ENCODE data around the gene INHBC.

Gene INHBC

GRCh38 chr12:57454566-57455373 is 20.2 kb downstream of the INHBC start, which contains the start of gene INHBE:
TSS of gene INHBE (plus strand) at chr12:57455307. CDS start at chr12:57455537, 230 bp downstream.
- no peak for DNase-seq

DNA sequence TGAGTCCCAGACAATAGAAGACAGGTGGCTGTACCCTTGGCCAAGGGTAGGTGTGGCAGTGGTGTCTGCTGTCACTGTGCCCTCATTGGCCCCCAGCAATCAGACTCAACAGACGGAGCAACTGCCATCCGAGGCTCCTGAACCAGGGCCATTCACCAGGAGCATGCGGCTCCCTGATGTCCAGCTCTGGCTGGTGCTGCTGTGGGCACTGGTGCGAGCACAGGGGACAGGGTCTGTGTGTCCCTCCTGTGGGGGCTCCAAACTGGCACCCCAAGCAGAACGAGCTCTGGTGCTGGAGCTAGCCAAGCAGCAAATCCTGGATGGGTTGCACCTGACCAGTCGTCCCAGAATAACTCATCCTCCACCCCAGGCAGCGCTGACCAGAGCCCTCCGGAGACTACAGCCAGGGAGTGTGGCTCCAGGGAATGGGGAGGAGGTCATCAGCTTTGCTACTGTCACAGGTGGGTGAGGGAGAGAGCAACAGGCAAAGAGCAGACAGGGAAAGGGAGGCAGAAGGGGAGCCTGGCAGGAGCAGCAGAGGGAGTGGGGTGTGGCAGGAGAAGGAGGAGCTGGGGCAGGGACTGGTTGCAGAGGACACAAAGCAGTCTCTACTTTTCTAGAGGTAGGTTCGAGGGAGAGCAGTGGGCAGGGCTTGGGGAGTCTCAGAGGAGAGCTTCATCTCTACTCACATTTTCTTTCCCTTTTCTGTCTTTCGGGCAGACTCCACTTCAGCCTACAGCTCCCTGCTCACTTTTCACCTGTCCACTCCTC is 21.0 kb downstream of the INHBC start:
- DNase-seq = no peak

DNA sequence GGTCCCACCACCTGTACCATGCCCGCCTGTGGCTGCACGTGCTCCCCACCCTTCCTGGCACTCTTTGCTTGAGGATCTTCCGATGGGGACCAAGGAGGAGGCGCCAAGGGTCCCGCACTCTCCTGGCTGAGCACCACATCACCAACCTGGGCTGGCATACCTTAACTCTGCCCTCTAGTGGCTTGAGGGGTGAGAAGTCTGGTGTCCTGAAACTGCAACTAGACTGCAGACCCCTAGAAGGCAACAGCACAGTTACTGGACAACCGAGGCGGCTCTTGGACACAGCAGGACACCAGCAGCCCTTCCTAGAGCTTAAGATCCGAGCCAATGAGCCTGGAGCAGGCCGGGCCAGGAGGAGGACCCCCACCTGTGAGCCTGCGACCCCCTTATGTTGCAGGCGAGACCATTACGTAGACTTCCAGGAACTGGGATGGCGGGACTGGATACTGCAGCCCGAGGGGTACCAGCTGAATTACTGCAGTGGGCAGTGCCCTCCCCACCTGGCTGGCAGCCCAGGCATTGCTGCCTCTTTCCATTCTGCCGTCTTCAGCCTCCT is 21.6 kb downstream of the INHBC start:
- peak; percentile 46 to 63 for DNase-seq

DNA sequence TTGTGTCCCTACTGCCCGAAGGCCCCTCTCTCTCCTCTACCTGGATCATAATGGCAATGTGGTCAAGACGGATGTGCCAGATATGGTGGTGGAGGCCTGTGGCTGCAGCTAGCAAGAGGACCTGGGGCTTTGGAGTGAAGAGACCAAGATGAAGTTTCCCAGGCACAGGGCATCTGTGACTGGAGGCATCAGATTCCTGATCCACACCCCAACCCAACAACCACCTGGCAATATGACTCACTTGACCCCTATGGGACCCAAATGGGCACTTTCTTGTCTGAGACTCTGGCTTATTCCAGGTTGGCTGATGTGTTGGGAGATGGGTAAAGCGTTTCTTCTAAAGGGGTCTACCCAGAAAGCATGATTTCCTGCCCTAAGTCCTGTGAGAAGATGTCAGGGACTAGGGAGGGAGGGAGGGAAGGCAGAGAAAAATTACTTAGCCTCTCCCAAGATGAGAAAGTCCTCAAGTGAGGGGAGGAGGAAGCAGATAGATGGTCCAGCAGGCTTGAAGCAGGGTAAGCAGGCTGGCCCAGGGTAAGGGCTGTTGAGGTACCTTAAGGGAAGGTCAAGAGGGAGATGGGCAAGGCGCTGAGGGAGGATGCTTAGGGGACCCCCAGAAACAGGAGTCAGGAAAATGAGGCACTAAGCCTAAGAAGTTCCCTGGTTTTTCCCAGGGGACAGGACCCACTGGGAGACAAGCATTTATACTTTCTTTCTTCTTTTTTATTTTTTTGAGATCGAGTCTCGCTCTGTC is 22.3 kb downstream of the INHBC start:
- no peak for DNase-seq

GRCh38 chr12:57458665-57459054 is 24.1 kb downstream of the INHBC start:
- no peak for DNase-seq

- DNase-seq = peak; percentile 97 to 98
Measured at GRCh38 chr12:57459055-57459749, 24.6 kb downstream of the INHBC start.

DNA sequence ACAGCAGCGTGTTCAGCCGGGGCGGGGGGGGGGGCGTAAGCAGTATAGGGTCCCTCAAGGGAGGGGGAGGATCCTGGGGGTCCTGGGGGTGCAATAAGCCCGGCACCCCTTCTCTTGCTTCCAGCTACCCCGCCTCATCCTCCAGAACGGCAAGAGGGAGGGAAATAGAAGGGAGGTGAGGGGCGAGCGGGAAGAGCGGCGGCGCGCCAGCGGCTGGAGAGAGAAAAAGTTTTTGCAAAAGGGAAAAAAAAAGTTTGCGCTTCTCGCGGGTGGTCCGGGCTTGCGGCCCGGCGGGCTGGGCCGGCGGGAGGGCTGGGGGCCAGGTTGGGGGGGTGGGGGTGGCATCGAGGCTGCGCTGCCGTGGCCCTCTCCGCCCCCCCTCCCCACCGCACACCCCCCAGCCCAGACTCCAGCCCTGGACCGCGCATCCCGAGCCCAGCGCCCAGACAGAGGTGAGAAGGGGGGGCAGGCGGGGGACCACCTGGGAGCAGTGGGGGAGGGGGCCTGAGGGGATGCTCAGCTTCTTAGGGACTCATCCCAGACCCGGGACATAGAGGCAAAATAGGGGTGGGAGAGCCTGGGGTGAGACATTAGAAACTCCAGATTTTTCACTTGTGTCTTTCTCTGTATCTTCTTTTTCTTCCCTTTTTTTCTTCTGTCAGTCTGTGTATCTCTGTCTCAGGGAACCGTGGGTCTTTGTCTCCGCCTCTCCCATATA is 25.3 kb downstream of the INHBC start, which contains the start of gene GLI1:
Gene GLI1 (plus strand): TSS at position 36 of the 718 bp plus-strand sequence. CDS start 3,907 bp downstream, outside the sequence.
- peak; percentile 46 to 67 for DNase-seq

DNA sequence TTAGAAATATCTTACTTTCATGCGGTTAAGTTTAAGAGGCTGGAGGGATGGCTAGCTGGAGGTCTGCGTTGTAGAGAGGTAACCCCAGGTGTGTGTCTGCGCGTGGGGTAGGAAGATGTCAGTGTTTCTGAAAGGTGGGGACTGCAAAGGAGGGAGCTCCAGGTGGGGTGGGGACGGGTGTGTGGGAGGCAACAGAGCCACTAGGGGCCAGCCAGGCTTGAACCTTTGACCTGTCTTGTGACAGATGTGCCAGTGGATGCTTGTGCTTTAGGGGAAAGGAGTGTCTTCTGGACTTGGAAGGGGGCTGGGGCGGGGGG is 25.8 kb downstream of the INHBC start:
- no peak for DNase-seq

DNA sequence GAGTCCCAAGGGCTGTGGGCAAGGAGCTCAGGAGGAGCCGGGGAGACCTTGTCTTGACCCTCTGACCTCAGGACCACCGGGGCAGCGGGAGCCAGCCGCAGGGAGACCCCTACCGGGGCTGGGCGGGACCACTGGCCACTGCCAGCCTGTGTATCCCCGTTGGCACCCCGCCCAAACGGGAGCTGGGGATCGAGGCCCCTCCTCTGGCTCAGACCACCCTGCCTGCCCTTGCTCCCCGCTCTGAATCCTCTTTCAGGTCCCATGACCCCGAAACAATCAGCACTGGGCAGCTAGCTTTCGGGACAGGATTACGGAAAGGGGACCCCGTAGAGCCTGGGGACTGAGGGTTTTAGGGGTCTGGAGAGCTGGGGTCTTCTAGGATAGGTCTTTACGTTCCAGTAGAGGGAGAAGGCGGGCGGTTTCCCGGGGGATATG is 26.3 kb downstream of the INHBC start:
- DNase-seq = no peak

DNA sequence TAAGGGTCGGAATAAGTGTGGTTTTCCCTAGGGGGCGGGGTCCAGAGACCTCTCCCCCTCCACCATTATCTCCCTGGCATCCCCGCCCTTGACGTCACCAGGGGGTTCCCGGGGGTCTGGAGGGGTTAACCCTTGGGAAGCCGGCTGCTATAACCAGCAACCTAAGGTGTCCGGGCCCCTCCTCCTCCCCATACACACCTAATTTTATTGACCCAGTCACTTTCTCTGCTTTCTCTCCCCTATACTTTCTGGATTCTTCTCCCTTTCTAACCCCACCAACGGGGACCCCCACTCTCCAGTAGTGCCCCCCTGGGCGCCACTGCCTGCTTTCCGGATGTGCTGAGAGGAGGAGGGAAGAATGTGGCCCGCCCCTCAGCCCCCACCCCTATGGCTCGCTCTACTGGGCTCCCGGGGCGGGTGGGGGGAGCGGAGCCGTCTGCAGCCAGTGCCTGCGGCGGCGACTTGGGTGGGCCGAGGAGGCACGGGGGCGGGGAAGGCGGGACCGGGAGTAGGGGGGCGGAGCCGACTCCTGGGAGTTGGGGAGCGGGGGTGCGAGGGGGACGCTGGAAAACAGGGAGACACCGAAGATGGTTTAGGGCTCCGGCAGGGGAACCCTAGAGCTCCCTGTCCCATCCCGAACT is 26.8 kb downstream of the INHBC start:
- DNase-seq = no peak

GRCh38 chr12:57461917-57462250 is 27.3 kb downstream of the INHBC start:
- no peak for DNase-seq

GRCh38 chr12:57462251-57462911 is 27.8 kb downstream of the INHBC start:
- peak; percentile 76 to 78 for DNase-seq

DNA sequence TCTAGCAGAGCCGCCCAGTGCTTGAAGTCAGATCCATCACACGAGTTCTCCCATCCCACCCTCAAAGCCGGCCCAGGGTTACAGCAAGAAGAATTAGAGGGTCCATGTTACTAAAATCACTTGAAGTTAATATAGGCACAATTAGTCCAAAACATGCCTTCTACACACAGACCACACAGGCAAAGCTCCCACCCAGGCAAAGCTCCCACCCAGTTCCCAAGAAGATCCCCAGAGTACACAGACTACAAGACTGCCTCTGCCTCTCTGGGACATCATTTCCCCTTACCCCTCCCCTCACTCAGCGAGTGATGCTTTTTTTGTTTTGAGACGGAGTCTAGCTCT is 28.3 kb downstream of the INHBC start:
- no peak for DNase-seq

DNA sequence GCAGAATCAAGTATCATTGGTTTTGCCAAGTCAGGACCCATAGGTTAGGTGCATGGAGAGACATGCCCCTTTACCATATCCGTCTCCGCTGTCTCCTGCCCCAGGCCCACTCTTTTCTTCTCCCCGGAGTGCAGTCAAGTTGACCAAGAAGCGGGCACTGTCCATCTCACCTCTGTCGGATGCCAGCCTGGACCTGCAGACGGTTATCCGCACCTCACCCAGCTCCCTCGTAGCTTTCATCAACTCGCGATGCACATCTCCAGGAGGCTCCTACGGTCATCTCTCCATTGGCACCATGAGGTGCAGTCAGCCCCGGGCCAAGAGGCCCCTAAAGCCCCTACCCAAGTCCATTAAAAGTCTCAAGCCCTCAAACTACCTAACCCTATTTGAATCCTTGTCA is 30.0 kb downstream of the INHBC start:
- no peak for DNase-seq

- DNase-seq = no peak
Measured at GRCh38 chr12:57465030-57465746, 30.6 kb downstream of the INHBC start.

DNA sequence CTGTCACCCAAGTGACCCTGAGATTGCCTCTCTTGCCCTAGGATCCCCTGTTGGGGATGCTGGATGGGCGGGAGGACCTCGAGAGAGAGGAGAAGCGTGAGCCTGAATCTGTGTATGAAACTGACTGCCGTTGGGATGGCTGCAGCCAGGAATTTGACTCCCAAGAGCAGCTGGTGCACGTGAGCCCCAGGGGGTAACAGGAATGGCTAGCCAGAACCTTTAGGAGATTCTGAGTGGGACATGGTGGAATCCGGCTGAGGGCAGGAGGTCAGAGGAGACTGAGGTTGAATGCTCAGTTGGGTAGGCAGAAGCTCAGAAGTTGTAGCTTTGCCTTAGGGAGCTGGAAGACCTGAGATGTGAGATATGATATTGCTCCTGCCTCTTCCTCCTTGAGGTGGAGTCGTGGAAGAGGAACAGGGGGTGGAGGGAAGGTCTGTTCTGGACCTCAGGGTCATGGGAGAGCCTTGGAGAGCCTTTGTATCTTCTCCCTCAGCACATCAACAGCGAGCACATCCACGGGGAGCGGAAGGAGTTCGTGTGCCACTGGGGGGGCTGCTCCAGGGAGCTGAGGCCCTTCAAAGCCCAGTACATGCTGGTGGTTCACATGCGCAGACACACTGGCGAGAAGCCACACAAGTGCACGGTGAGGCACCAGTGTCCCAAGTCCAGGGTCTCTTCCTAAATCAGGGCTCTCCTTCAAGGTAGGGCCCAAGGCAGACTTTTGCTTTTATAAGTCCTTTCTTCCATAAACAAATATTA is 31.3 kb downstream of the INHBC start:
- DNase-seq = no peak

GRCh38 chr12:57467212-57467874 is 32.8 kb downstream of the INHBC start:
- DNase-seq = no peak

DNA sequence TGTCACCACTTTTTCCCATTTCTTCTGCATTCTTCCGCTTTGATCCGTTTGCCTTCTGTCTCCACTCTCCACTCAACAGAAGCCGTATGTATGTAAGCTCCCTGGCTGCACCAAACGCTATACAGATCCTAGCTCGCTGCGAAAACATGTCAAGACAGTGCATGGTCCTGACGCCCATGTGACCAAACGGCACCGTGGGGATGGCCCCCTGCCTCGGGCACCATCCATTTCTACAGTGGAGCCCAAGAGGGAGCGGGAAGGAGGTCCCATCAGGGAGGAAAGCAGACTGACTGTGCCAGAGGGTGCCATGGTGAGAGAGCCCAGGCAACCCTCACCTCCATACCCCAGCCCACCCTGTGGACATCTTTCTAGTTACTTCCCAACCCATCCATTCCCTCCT is 33.3 kb downstream of the INHBC start:
- no peak for DNase-seq

Data from Kasumi-1 (cell line).